HEK293 (cell line): ENCODE measurements around the gene BCAS3.
A peak's percentile ranks its signal among the peaks of the same experiment; 100 is the strongest.

ENCODE experiments used
- GFI1B ChIP-seq: fragments of 450-650 bp; formaldehyde crosslinking; IDR thresholded peaks from 2 replicates; pipeline ENCODE4 v1.5.1; 2016; ENCODE audit warnings: missing biosample characterization, missing genetic modification characterization
- GLI4 ChIP-seq: fragments of 450-650 bp; formaldehyde crosslinking; IDR thresholded peaks from 2 replicates; pipeline ENCODE4 v1.5.1; 2016; ENCODE audit warnings: missing biosample characterization, missing genetic modification characterization
- HOXC10 ChIP-seq: sonication (generic); formaldehyde crosslinking; IDR thresholded peaks from 2 replicates; pipeline ENCODE4 v1.8.1; 2023; ENCODE audit warnings: mild to moderate bottlenecking, missing genetic modification reagents
- KLF8 ChIP-seq: fragments of 450-650 bp; formaldehyde crosslinking; IDR thresholded peaks from 2 replicates; pipeline ENCODE4 v1.5.1; 2016; ENCODE audit warnings: missing biosample characterization, missing genetic modification characterization
- ZBTB21 ChIP-seq: fragments of 450-650 bp; formaldehyde crosslinking; IDR thresholded peaks from 2 replicates; pipeline ENCODE4 v1.5.1; 2017; ENCODE audit warnings: missing biosample characterization, missing genetic modification characterization
- ZBTB8A ChIP-seq: fragments of 450-650 bp; formaldehyde crosslinking; IDR thresholded peaks from 2 replicates; pipeline ENCODE4 v1.5.1; 2016; ENCODE audit warnings: missing biosample characterization, missing genetic modification characterization
- ZNF2 ChIP-seq: fragments of 450-650 bp; formaldehyde crosslinking; IDR thresholded peaks from 2 replicates; pipeline ENCODE4 v1.5.1; 2016; ENCODE audit warnings: missing biosample characterization, missing genetic modification characterization
- ZNF202 ChIP-seq: fragments of 450-650 bp; formaldehyde crosslinking; IDR thresholded peaks from 2 replicates; pipeline ENCODE4 v1.5.1; 2016; ENCODE audit warnings: missing biosample characterization, missing genetic modification characterization, borderline replicate concordance
- ZNF221 ChIP-seq: fragments of 450-650 bp; formaldehyde crosslinking; IDR thresholded peaks from 2 replicates; pipeline ENCODE4 v1.5.1; 2017; ENCODE audit warnings: missing biosample characterization, missing genetic modification characterization, borderline replicate concordance
- ZNF274 ChIP-seq, 2 experiments: fragments of 200-500 bp in 1 of 2; fragments of 450-650 bp in 1 of 2; sonication (Bioruptor generic) in 1 of 2; formaldehyde crosslinking in 1 of 2; IDR thresholded peaks; 2 replicates each; pipeline versions ENCODE4 v1.5.1 to v1.6.1; 2014 to 2016; ENCODE audit warnings: borderline replicate concordance in 1 of 2, inconsistent platforms in 1 of 2, low read length in 1 of 2, missing biosample characterization in 1 of 2, missing genetic modification characterization in 1 of 2
- ZNF335 ChIP-seq: fragments of 450-650 bp; formaldehyde crosslinking; conservative IDR thresholded peaks from 2 replicates; pipeline ENCODE4 v1.5.1; 2016; ENCODE audit warnings: missing biosample characterization, missing genetic modification characterization
- ZNF350 ChIP-seq: fragments of 450-650 bp; formaldehyde crosslinking; IDR thresholded peaks from 2 replicates; pipeline ENCODE4 v1.5.0; 2017; ENCODE audit warnings: missing biosample characterization, mild to moderate bottlenecking, missing genetic modification characterization
- ZNF514 ChIP-seq: fragments of 450-650 bp; formaldehyde crosslinking; IDR thresholded peaks from 2 replicates; pipeline ENCODE4 v1.5.1; 2016; ENCODE audit warnings: missing biosample characterization, missing genetic modification characterization
- ZNF610 ChIP-seq: fragments of 450-650 bp; formaldehyde crosslinking; IDR thresholded peaks from 2 replicates; pipeline ENCODE4 v1.5.1; 2016; ENCODE audit warnings: missing biosample characterization, missing genetic modification characterization, borderline replicate concordance
- ZNF624 ChIP-seq: fragments of 450-650 bp; formaldehyde crosslinking; IDR thresholded peaks from 2 replicates; pipeline ENCODE4 v1.5.1; 2017; ENCODE audit warnings: missing biosample characterization, missing genetic modification characterization
- ZNF747 ChIP-seq: fragments of 450-650 bp; formaldehyde crosslinking; IDR thresholded peaks from 2 replicates; pipeline ENCODE4 v1.5.1; 2016; ENCODE audit warnings: missing biosample characterization, missing genetic modification characterization
- ZNF843 ChIP-seq: fragments of 450-650 bp; formaldehyde crosslinking; IDR thresholded peaks from 2 replicates; pipeline ENCODE4 v1.5.1; 2016; ENCODE audit warnings: missing biosample characterization, missing genetic modification characterization
- ZSCAN23 ChIP-seq: fragments of 450-650 bp; formaldehyde crosslinking; IDR thresholded peaks from 2 replicates; pipeline ENCODE4 v1.5.1; 2016; ENCODE audit warnings: missing biosample characterization, missing genetic modification characterization
- TF ChIP-seq, protein P1 (sequence below): fragments of 450-650 bp; formaldehyde crosslinking; IDR thresholded peaks from 2 replicates; pipeline ENCODE4 v1.5.1; 2016; ENCODE audit warnings: missing biosample characterization, missing genetic modification characterization
- TF ChIP-seq, protein P2 (sequence below): fragments of 450-650 bp; formaldehyde crosslinking; IDR thresholded peaks from 2 replicates; pipeline ENCODE4 v1.5.1; 2016; ENCODE audit warnings: missing biosample characterization, missing genetic modification characterization
- TF ChIP-seq, protein P3 (sequence below): fragments of 450-650 bp; formaldehyde crosslinking; IDR thresholded peaks from 2 replicates; pipeline ENCODE4 v1.5.1; 2017; ENCODE audit warnings: missing biosample characterization, missing genetic modification characterization
- TF ChIP-seq, protein P4 (sequence below): fragments of 450-650 bp; formaldehyde crosslinking; IDR thresholded peaks from 2 replicates; pipeline ENCODE4 v1.5.1; 2016; ENCODE audit warnings: missing biosample characterization, missing genetic modification characterization
- TF ChIP-seq, protein P5 (sequence below): fragments of 450-650 bp; formaldehyde crosslinking; IDR thresholded peaks from 2 replicates; pipeline ENCODE4 v1.5.1; 2017; ENCODE audit warnings: missing biosample characterization, missing genetic modification characterization
- TF ChIP-seq, protein P6 (sequence below): fragments of 450-650 bp; formaldehyde crosslinking; IDR thresholded peaks from 2 replicates; pipeline ENCODE4 v1.5.1; 2016; ENCODE audit warnings: missing biosample characterization, missing genetic modification characterization, borderline replicate concordance

Gene BCAS3

DNA sequence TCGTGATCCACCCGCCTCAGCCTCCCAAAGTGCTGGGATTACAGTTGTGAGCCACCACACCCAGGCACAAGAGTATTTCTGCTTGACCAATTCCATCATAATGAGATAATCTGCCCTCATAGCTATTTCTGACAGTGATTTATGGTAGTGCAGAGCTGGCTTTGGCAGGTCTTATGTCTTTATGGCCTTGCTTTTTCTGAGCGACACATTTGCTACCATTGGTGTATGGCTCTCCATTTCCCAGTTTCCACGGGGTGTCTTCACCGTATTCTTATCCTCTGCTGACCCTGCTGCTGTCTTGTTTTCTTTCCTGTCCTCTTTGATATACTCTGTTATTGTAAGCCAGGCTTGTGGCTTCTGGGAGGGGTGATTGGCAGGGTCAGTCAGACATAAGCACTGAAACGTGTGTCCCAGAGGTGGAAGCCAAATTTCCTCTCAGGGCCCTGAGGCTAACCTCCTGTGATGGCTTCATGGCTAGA, 560.8 kb downstream of the BCAS3 start (continued):
- TF ChIP-seq, protein P1, sequence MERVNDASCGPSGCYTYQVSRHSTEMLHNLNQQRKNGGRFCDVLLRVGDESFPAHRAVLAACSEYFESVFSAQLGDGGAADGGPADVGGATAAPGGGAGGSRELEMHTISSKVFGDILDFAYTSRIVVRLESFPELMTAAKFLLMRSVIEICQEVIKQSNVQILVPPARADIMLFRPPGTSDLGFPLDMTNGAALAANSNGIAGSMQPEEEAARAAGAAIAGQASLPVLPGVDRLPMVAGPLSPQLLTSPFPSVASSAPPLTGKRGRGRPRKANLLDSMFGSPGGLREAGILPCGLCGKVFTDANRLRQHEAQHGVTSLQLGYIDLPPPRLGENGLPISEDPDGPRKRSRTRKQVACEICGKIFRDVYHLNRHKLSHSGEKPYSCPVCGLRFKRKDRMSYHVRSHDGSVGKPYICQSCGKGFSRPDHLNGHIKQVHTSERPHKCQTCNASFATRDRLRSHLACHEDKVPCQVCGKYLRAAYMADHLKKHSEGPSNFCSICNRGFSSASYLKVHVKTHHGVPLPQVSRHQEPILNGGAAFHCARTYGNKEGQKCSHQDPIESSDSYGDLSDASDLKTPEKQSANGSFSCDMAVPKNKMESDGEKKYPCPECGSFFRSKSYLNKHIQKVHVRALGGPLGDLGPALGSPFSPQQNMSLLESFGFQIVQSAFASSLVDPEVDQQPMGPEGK (tag by site-specific recombination), result peak; percentile 24; the same call in 1 of the 2 replicates
- no peak for TF ChIP-seq HOXC10 (CRISPR knock-in tag)
- TF ChIP-seq ZNF610 (tag by site-specific recombination), result peak; percentile 35; the same call in 1 of the 2 replicates
- no peak for TF ChIP-seq ZBTB21 (tag by site-specific recombination)
- TF ChIP-seq ZNF843 (tag by site-specific recombination), result peak; percentile 81
- no peak for TF ChIP-seq ZNF202 (tag by site-specific recombination)
- TF ChIP-seq ZSCAN23, result peak; percentile 72; the same call in 1 of the 2 replicates
- TF ChIP-seq, protein P2, sequence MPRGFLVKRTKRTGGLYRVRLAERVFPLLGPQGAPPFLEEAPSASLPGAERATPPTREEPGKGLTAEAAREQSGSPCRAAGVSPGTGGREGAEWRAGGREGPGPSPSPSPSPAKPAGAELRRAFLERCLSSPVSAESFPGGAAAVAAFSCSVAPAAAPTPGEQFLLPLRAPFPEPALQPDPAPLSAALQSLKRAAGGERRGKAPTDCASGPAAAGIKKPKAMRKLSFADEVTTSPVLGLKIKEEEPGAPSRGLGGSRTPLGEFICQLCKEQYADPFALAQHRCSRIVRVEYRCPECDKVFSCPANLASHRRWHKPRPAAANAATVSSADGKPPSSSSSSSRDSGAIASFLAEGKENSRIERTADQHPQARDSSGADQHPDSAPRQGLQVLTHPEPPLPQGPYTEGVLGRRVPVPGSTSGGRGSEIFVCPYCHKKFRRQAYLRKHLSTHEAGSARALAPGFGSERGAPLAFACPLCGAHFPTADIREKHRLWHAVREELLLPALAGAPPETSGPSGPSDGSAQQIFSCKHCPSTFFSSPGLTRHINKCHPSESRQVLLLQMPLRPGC (tag by site-specific recombination), result peak; percentile 48
- no peak for TF ChIP-seq ZNF2
- TF ChIP-seq ZBTB8A (tag by site-specific recombination), result no peak
- TF ChIP-seq ZNF514 (tag by site-specific recombination), result no peak
- TF ChIP-seq KLF8 (tag by site-specific recombination), result peak; percentile 54; the same call in 1 of the 2 replicates
- no peak for TF ChIP-seq ZNF624
- no peak for TF ChIP-seq ZNF335 (tag by site-specific recombination)
- TF ChIP-seq, protein P3, sequence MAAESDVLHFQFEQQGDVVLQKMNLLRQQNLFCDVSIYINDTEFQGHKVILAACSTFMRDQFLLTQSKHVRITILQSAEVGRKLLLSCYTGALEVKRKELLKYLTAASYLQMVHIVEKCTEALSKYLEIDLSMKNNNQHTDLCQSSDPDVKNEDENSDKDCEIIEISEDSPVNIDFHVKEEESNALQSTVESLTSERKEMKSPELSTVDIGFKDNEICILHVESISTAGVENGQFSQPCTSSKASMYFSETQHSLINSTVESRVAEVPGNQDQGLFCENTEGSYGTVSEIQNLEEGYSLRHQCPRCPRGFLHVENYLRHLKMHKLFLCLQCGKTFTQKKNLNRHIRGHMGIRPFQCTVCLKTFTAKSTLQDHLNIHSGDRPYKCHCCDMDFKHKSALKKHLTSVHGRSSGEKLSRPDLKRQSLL (tag by site-specific recombination), result no peak
- TF ChIP-seq ZNF221 (tag by site-specific recombination), result no peak
- TF ChIP-seq GLI4, result peak; percentile 77; the same call in 1 of the 2 replicates
- peak; percentile 10; the same call in 1 of the 2 replicates for TF ChIP-seq GFI1B (tag by site-specific recombination)
- TF ChIP-seq, protein P4, sequence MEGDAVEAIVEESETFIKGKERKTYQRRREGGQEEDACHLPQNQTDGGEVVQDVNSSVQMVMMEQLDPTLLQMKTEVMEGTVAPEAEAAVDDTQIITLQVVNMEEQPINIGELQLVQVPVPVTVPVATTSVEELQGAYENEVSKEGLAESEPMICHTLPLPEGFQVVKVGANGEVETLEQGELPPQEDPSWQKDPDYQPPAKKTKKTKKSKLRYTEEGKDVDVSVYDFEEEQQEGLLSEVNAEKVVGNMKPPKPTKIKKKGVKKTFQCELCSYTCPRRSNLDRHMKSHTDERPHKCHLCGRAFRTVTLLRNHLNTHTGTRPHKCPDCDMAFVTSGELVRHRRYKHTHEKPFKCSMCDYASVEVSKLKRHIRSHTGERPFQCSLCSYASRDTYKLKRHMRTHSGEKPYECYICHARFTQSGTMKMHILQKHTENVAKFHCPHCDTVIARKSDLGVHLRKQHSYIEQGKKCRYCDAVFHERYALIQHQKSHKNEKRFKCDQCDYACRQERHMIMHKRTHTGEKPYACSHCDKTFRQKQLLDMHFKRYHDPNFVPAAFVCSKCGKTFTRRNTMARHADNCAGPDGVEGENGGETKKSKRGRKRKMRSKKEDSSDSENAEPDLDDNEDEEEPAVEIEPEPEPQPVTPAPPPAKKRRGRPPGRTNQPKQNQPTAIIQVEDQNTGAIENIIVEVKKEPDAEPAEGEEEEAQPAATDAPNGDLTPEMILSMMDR, result no peak
- no peak for TF ChIP-seq ZNF350 (tag by site-specific recombination)
- no peak for TF ChIP-seq ZNF274 (IDR thresholded peaks at IDR 0.05; ENCODE audit: low read length)
- no peak for TF ChIP-seq ZNF274 (tag by site-specific recombination; IDR thresholded peaks at IDR 0.05; ENCODE audit: borderline replicate concordance)
- TF ChIP-seq, protein P5, sequence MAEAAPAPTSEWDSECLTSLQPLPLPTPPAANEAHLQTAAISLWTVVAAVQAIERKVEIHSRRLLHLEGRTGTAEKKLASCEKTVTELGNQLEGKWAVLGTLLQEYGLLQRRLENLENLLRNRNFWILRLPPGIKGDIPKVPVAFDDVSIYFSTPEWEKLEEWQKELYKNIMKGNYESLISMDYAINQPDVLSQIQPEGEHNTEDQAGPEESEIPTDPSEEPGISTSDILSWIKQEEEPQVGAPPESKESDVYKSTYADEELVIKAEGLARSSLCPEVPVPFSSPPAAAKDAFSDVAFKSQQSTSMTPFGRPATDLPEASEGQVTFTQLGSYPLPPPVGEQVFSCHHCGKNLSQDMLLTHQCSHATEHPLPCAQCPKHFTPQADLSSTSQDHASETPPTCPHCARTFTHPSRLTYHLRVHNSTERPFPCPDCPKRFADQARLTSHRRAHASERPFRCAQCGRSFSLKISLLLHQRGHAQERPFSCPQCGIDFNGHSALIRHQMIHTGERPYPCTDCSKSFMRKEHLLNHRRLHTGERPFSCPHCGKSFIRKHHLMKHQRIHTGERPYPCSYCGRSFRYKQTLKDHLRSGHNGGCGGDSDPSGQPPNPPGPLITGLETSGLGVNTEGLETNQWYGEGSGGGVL (tag by site-specific recombination), result no peak
- TF ChIP-seq, protein P6, sequence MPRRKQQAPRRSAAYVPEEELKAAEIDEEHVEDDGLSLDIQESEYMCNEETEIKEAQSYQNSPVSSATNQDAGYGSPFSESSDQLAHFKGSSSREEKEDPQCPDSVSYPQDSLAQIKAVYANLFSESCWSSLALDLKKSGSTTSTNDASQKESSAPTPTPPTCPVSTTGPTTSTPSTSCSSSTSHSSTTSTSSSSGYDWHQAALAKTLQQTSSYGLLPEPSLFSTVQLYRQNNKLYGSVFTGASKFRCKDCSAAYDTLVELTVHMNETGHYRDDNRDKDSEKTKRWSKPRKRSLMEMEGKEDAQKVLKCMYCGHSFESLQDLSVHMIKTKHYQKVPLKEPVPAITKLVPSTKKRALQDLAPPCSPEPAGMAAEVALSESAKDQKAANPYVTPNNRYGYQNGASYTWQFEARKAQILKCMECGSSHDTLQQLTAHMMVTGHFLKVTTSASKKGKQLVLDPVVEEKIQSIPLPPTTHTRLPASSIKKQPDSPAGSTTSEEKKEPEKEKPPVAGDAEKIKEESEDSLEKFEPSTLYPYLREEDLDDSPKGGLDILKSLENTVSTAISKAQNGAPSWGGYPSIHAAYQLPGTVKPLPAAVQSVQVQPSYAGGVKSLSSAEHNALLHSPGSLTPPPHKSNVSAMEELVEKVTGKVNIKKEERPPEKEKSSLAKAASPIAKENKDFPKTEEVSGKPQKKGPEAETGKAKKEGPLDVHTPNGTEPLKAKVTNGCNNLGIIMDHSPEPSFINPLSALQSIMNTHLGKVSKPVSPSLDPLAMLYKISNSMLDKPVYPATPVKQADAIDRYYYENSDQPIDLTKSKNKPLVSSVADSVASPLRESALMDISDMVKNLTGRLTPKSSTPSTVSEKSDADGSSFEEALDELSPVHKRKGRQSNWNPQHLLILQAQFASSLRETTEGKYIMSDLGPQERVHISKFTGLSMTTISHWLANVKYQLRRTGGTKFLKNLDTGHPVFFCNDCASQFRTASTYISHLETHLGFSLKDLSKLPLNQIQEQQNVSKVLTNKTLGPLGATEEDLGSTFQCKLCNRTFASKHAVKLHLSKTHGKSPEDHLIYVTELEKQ (tag by site-specific recombination), result peak; percentile 87; the same call in 1 of the 2 replicates
- no peak for TF ChIP-seq ZNF747 (tag by site-specific recombination)
